Stimulated activated memory B cell treated with anti-CD40 and anti-IgM and Interleukin-4, amounts not matched to agents 10 μg/mL and 1 μg/mL and 100 μg/mL, for 72 hours (primary cell): ENCODE data around the gene AQP5.

Source experiments
- ATAC-seq: fragments of 150-1000 bp; cut with Tn5 transposase; 2 replicates; pipeline ENCODE4 v1.10.0; 2021
- H3K27ac Mint-ChIP-seq: one replicate; pipeline ENCODE4 v1.8.0; 2022; ENCODE audit warnings: mild to moderate bottlenecking, mixed read lengths
- H3K27me3 Mint-ChIP-seq: one replicate; pipeline ENCODE4 v1.8.0; 2022; ENCODE audit warnings: mixed read lengths
- H3K36me3 Mint-ChIP-seq: one replicate; pipeline ENCODE4 v1.8.0; 2022; ENCODE audit warnings: mixed read lengths
- H3K4me1 Mint-ChIP-seq: one replicate; pipeline ENCODE4 v1.8.0; 2022; ENCODE audit warnings: mixed read lengths
- H3K4me3 Mint-ChIP-seq: one replicate; pipeline ENCODE4 v1.8.0; 2022; ENCODE audit warnings: mild to moderate bottlenecking, moderate library complexity, mixed read lengths
- H3K9me3 Mint-ChIP-seq: one replicate; pipeline ENCODE4 v1.8.0; 2022; ENCODE audit warnings: mixed read lengths

Gene AQP5

DNA sequence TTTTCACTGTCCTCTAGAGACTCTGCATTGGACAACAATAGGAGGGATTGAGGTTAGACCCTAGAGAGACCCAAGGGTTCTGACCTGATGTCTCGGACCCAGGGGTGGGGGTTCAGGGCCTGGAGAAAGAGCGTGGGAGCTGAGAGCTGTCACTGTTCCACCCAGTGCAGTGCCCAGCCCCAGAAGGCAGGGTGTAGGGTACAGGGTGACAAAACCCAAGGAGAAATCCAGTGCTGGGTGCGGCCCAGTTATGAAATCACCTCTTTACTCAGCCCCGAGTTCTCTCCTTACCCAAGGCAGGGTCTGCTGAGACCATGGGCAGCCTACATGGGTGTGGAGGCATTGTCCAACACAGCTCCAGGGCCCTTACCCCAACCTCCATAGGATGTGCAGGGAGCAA, 8.5 kb upstream of the AQP5 start:
- ATAC-seq, result no peak
- Mint-ChIP-seq H3K27ac (no peak overlapping the region), H3K4me3 (no peak overlapping the region), H3K9me3 (no peaks in the 10 kb centered on the region), H3K4me1 (peaks cover 6% of the 10 kb centered on the region), H3K27me3 (peaks cover 80% of the 10 kb centered on the region), H3K36me3 (no peaks in the 10 kb centered on the region)

DNA sequence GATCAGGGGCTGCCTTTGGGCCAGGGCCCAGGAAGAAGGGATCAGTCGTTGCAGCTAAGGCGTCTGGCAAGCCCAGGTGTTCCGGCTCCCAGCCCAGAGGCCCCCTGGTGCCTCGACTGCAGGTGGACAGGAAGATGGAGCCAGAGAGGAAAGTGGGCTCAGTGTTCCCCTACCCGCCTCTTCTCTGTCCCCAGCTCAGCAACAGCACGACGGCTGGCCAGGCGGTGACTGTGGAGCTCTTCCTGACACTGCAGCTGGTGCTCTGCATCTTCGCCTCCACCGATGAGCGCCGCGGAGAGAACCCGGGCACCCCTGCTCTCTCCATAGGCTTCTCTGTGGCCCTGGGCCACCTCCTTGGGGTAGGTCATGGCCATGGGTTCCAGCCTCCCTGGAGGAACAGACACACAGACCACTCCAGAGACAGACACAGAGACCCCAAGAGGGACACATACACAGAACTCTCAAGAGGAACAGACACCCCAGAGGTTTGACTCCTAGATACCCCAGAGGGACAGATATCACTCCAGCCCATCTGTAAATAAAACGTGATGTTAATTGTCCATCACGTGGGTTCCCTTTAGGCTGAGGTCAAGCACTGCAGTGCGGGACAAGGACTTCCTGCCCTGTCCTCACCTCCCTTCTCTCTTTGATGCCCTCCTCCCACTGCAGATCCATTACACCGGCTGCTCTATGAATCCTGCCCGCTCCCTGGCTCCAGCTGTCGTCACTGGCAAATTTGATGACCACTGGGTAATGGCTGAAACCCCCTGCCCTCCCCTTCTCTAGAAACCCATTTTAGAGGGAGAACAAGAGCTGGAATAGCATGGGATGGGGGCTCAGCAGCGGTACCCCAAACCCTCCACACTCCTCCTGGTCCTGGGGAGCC, 7.5 kb upstream of the AQP5 start:
- Mint-ChIP-seq H3K4me3 (no peak overlapping the region), H3K27me3 (peaks cover 80% of the 10 kb centered on the region), H3K27ac (no peak overlapping the region), H3K4me1 (peaks cover 6% of the 10 kb centered on the region), H3K9me3 (no peaks in the 10 kb centered on the region), H3K36me3 (no peaks in the 10 kb centered on the region)
- ATAC-seq, result no peak

GRCh38 chr12:49954863-49955830, 6.5 kb upstream of the AQP5 start:
- peaks cover 7% of the 10 kb centered on the region for H3K4me1 Mint-ChIP-seq
- no peak for ATAC-seq
- no peak overlapping the region for H3K4me3 Mint-ChIP-seq
- H3K27me3 Mint-ChIP-seq, result peaks cover 80% of the 10 kb centered on the region
- no peaks in the 10 kb centered on the region for H3K9me3 Mint-ChIP-seq
- H3K27ac Mint-ChIP-seq, result no peak overlapping the region
- no peaks in the 10 kb centered on the region for H3K36me3 Mint-ChIP-seq

DNA sequence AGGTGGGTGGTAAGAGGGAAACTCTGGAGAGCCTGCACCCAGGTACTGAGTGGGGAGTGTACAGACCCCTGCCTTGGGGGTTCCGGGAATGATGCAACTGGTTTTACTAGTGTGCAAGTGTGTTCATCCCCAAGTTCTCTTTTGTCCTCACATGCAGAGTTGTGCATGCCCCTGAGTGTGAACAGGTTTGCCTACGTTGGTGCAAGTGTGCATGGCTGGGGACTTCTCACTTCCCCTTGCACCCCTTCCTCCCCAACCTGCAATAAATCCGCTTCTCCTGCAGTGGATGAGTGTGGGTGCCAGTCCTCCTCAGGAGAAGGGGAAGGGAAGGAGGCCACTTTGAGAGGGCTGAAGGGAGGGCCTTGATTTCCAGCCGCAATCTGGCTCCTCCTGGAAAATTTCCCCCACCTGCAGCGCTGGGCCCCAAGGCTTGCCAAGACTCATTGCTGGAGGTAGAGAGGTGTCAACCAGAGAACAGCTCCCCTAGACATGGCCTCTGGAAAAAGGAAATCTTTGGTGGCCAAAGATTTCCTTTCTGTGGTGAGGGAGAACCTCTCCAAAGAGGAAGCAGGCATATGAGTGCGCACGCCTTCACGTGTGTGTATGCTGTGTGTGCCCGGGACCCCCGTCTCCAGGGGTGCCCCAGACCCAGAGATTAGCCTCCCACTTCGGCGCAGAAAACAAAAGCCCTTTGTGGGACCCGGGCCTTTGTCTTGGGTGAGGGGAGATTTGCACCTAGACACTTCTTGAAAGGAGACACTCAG, 5.6 kb upstream of the AQP5 start:
- Mint-ChIP-seq H3K9me3 (no peaks in the 10 kb centered on the region), H3K4me3 (no peak overlapping the region), H3K27me3 (peaks cover 80% of the 10 kb centered on the region), H3K27ac (no peak overlapping the region), H3K36me3 (no peaks in the 10 kb centered on the region), H3K4me1 (peaks cover 14% of the 10 kb centered on the region)
- peak; percentile 22 for ATAC-seq

DNA sequence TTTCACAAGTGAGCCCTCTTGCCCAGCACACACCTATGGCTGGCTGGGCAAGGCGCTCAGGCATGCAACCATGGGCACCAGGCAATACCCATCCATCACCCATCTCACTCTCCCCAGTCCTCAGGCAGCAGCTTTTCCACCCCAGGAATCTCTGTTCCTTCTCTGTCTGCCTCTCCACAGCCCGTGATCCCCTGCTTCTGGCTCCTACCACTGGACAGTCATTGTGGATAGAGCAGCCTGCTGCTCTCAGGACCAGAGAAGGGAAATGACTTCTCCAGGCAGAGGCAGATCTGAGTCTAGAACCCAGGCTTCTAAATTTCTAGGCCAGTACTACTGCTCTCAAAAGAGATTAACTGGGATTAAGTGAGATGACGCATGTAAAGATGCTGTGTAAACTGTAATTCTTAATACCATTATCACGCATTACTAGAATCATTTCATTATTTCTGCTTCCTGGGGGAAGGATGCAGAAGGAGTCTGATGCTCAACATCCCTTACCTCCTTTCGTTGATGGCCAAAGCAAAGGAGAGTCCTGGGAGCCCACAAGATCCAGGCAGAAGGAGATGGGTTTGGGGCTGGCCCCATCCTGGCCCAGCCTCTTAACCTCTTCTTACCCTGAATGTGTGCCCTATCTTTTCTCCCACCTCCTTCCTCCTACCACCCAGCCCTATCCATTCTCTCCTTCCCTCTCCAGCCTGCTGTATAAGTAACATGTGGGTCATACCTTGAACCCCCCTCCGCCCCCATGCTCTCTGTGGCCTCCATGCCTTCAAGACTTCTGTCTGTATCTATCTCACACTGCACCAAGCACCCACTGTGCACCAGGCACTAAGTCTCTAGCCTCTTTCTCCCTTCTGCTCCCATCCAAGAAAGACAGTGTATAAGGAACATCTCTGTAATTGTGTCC, 4.8 kb upstream of the AQP5 start:
- peaks cover 80% of the 10 kb centered on the region for H3K27me3 Mint-ChIP-seq
- ATAC-seq, result no peak
- peaks cover 11% of the 10 kb centered on the region for H3K4me1 Mint-ChIP-seq
- H3K27ac Mint-ChIP-seq, result no peak overlapping the region
- no peaks in the 10 kb centered on the region for H3K9me3 Mint-ChIP-seq
- no peak overlapping the region for H3K4me3 Mint-ChIP-seq
- H3K36me3 Mint-ChIP-seq, result no peaks in the 10 kb centered on the region

GRCh38 chr12:49957570-49957967, 4.1 kb upstream of the AQP5 start:
- no peak overlapping the region for H3K4me3 Mint-ChIP-seq
- peaks cover 86% of the 10 kb centered on the region for H3K27me3 Mint-ChIP-seq
- H3K9me3 Mint-ChIP-seq, result no peaks in the 10 kb centered on the region
- H3K4me1 Mint-ChIP-seq, result peaks cover 9% of the 10 kb centered on the region
- no peak for ATAC-seq
- no peak overlapping the region for H3K27ac Mint-ChIP-seq
- no peaks in the 10 kb centered on the region for H3K36me3 Mint-ChIP-seq

- Mint-ChIP-seq H3K27ac (no peak overlapping the region), H3K27me3 (peaks cover 87% of the 10 kb centered on the region), H3K9me3 (no peaks in the 10 kb centered on the region), H3K4me1 (peaks cover 9% of the 10 kb centered on the region), H3K36me3 (no peaks in the 10 kb centered on the region), H3K4me3 (no peak overlapping the region)
- ATAC-seq, result no peak
These were observed 1.8 kb upstream of the AQP5 start for GRCh38 chr12:49959685-49960473.

DNA sequence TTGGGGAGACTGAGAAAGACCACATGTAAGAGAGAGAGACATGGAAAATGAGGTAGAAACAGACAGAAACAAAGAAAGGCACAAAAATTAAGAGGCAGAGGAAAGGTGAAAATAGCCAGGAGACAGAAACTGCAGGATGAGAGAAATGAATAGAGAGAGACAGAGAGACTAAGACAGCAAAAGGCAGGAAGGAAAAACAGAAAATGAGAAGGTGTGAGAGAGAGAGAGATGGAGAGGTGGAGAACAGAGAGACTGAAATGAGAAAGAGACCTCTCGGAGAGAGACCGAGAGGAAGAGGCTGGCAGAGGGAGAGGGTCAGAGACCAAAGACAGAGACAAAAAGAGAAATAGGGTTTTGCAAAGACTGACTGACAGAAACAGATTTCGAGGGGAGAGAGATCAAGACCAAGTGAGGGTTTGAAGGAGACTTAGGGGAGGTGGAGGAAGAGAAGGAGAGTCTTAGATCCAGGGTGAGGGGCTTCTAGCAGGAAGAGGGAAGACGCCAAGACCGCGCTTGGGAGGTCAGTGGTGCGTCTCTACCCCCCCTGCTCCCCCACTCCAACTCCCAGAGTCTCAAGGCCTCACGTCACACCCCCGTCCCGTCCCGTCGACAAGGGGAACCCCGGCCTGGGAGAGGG, 1.1 kb upstream of the AQP5 start:
- H3K27ac Mint-ChIP-seq, result no peak overlapping the region
- H3K4me3 Mint-ChIP-seq, result peak overlapping the region; percentile 15
- ATAC-seq, result no peak
- H3K27me3 Mint-ChIP-seq, result peaks cover 89% of the 10 kb centered on the region
- peaks cover 9% of the 10 kb centered on the region for H3K4me1 Mint-ChIP-seq
- H3K9me3 Mint-ChIP-seq, result no peaks in the 10 kb centered on the region
- H3K36me3 Mint-ChIP-seq, result no peaks in the 10 kb centered on the region

DNA sequence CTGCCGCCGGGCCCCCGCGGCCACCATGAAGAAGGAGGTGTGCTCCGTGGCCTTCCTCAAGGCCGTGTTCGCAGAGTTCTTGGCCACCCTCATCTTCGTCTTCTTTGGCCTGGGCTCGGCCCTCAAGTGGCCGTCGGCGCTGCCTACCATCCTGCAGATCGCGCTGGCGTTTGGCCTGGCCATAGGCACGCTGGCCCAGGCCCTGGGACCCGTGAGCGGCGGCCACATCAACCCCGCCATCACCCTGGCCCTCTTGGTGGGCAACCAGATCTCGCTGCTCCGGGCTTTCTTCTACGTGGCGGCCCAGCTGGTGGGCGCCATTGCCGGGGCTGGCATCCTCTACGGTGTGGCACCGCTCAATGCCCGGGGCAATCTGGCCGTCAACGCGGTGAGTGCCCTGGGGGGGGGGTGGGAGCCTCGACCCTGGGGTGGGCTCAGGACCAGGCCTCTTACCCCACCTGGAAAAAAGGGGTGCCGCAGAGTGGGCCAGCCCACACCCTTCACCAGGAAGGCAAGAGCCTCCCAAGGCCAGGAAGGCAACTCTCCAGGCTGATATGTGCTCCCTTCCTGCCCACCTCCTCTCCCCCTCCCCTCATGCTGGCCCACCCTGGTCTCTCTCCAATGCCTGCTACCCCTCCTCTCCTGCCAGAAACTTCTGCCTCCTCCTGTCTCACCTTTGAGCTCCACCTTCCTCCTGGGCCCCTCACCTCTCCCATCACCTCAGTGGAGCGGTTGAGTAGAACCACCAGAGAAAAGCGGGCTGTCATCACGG, 507 bp downstream of the AQP5 start:
- no peak for ATAC-seq
- H3K9me3 Mint-ChIP-seq, result no peaks in the 10 kb centered on the region
- H3K27me3 Mint-ChIP-seq, result peaks cover 89% of the 10 kb centered on the region
- H3K27ac Mint-ChIP-seq, result no peak overlapping the region
- H3K4me1 Mint-ChIP-seq, result peaks cover 14% of the 10 kb centered on the region
- no peaks in the 10 kb centered on the region for H3K36me3 Mint-ChIP-seq
- peak overlapping the region; percentile 37 for H3K4me3 Mint-ChIP-seq

- peaks cover 15% of the 10 kb centered on the region for H3K4me1 Mint-ChIP-seq
- no peak overlapping the region for H3K4me3 Mint-ChIP-seq
- no peaks in the 10 kb centered on the region for H3K36me3 Mint-ChIP-seq
- H3K9me3 Mint-ChIP-seq, result no peaks in the 10 kb centered on the region
- no peak for ATAC-seq
- H3K27ac Mint-ChIP-seq, result no peak overlapping the region
- H3K27me3 Mint-ChIP-seq, result peaks cover 83% of the 10 kb centered on the region
These were observed 1.4 kb downstream of the AQP5 start for GRCh38 chr12:49962861-49963765.

DNA sequence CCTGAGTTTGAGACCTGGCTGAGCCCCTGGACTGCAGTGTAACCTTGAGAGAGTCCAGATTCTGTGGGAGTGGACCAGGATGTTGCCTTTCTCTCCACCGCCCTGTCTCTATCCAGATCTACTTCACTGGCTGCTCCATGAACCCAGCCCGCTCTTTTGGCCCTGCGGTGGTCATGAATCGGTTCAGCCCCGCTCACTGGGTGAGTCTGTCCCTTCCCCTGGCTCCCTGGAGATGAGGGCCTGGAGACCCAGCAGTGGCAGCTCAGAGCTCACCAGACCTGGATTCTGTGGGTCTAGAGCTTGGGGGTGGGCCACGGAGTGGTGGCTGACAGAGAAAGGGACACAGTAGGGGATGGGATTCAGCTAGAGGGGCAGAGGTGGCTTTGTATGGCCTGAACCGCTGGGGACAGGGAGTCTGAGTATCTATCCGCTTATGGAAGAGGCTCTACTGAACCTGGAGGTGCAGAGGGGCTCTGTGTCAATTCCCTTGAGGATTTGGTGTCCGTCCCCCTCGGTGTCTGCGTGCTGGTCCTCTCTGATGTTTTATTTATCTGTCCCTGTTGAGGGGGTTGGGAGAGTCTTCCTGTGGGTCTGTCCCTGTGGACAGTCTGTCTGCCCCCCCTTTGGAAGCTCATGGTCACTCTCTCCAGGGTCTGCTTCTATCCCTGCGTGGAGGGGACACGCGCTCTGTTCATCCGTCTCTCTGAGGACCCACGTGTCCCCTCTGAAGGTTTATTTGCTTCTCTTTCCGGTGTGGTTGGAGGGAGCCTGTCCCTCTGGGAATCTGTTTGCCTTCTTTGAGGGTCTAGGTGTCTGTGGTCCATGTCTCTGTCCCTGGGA, 2.5 kb downstream of the AQP5 start:
- H3K27ac Mint-ChIP-seq, result no peak overlapping the region

More for the DNA sequence above, 2.5 kb downstream of the AQP5 start:
- Mint-ChIP-seq H3K27me3 (peaks cover 72% of the 10 kb centered on the region), H3K36me3 (no peaks in the 10 kb centered on the region), H3K4me1 (peaks cover 15% of the 10 kb centered on the region), H3K9me3 (no peaks in the 10 kb centered on the region), H3K4me3 (no peak overlapping the region)
- no peak for ATAC-seq
